ENCODE data around the gene PPM1N. TPM values are rescaled to one million over a fixed set of nuclear protein-coding genes. Genes with fewer than 3 reads are reported as not detected.

Gene PPM1N
- total and polyA plus RNA-seq, 2 of the 13 experiments (the other 11 are each of a cell fraction or from before 2014, with no cell fraction given) = 0.31 to 1.8 TPM

DNA sequence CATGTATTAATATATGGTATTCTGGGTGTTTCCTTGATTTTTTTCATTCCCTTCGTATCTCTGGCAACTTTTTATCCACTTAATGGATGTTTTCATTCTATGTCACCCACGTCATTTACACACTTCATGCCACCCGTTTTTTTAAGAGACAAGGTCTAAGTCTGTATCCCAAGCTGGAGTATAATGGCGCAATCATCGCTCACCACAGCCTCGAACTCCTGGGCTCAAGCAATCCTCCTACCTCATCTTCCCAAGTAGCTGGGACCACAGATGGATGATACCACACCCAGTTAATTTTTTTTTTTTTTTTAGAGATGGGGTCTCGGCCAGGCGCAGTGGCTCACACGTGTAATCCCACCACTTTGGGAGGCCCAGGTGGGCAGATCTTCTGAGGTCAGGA lies 5.7 kb downstream of the PPM1N start:
- in situ Hi-C loops (cut with HindIII; ENCODE audit: extremely low pct_ligation_motif_present, low pct_unique_long_range_greater_than_20kb) = no loop called here
- Histone ChIP-seq H4K20me1 (ENCODE audit: insufficient read depth, low read length) (no peaks in the 10 kb centered on the region), H3K36me3 (replicated peaks in 1 of 2; ENCODE audit: control insufficient read depth in 1 of 2, insufficient read depth in 2 of 2, low read length in 2 of 2) (no peaks in the 10 kb centered on the region), H3K9me3 (ENCODE audit: low read length) (no peaks in the 10 kb centered on the region), H3K27ac (ENCODE audit: extremely low read length, insufficient read depth, low read length) (no peak overlapping the region), H2AFZ (ENCODE audit: low read length) (no peak overlapping the region), H3K4me2 (ENCODE audit: low read depth, low read length) (no peak overlapping the region), H3K9ac (ENCODE audit: insufficient read depth, low read depth, low read length) (no peak overlapping the region), H3K4me3 (replicated peaks in 1 of 3; ENCODE audit: insufficient read depth in 1 of 3, low read depth in 2 of 3, low read length in 3 of 3) (no peak overlapping the region), H3K27me3 (ENCODE audit: control insufficient read depth in 1 of 2, insufficient read depth in 2 of 2, low read length in 2 of 2) (no peaks in the 10 kb centered on the region; a peak in 1 of 5 replicates), H3K4me1 (ENCODE audit: insufficient read depth, low read length) (peaks cover 37% of the 10 kb centered on the region), H3K79me2 (ENCODE audit: insufficient read depth, low read length) (peaks cover 12% of the 10 kb centered on the region)
- 78% methylated on average over 9 of the region's 9 CpGs for WGBS (ENCODE audit: low lambda C conversion rate)
- CTCF ChIA-PET (ENCODE audit: low intra/inter-chr PET ratio, low total read pairs) = no interaction called here
- DNase-seq (ENCODE audit: low spot score) (no peak), ATAC-seq (no peak), FAIRE-seq (no peak)
- intact Hi-C loops (cut with micrococcal nuclease; ENCODE audit: unreplicated experiment) = no loop called here
- TF ChIP-seq ZBTB42 (CRISPR knock-in tag; IDR thresholded peaks at IDR 0.05) = no peak
- no peak for TF ChIP-seq KDM5A (IDR thresholded peaks at IDR 0.05; ENCODE audit: borderline replicate concordance, low read length)
- no peak for TF ChIP-seq ZNF33B (CRISPR knock-in tag; IDR thresholded peaks at IDR 0.05)
- POLR2A ChIA-PET = no interaction called here
- no TSS peak for BruUV-seq (replicated peaks)

GRCh38 chr19:45505151-45505995 lies 7.1 kb downstream of the PPM1N start:
- intact Hi-C loops (cut with micrococcal nuclease; ENCODE audit: unreplicated experiment) (no loop called here), in situ Hi-C loops (cut with HindIII; ENCODE audit: extremely low pct_ligation_motif_present, low pct_unique_long_range_greater_than_20kb) (no loop called here)
- H3K27me3 ChIP-seq (ENCODE audit: control insufficient read depth in 1 of 2, insufficient read depth in 2 of 2, low read length in 2 of 2) = no peaks in the 10 kb centered on the region; a peak in 1 of 5 replicates
- ChIA-PET CTCF (ENCODE audit: low intra/inter-chr PET ratio, low total read pairs) (interaction anchor here (1.8 kb wide), 1 partner anchor 12 kb away, joined by 4 read pairs; no protein-coding TSS in a partner anchor), POLR2A (interaction anchor here (0.9 to 1.9 kb wide), 4 partner anchors 9 to 212 kb away, joined by 3 to 8 read pairs (median 6); no protein-coding TSS in a partner anchor)
- H3K36me3 ChIP-seq (replicated peaks in 1 of 2; ENCODE audit: control insufficient read depth in 1 of 2, insufficient read depth in 2 of 2, low read length in 2 of 2) = no peaks in the 10 kb centered on the region
- FAIRE-seq = no peak
- BruUV-seq (replicated peaks) = no TSS peak
- H3K9ac ChIP-seq (ENCODE audit: insufficient read depth, low read depth, low read length) = peak overlapping the region; percentile 94; the same call in 1 of the 2 replicates
- H3K79me2 ChIP-seq (ENCODE audit: insufficient read depth, low read length) = peaks cover 26% of the 10 kb centered on the region
- no peak for DNase-seq (ENCODE audit: low spot score)
- peak overlapping the region; percentile 92 to 100 (median 96); a peak in 5 of 6 replicates for H3K4me3 ChIP-seq (replicated peaks in 1 of 3; ENCODE audit: insufficient read depth in 1 of 3, low read depth in 2 of 3, low read length in 3 of 3)
- 9% methylated on average over 8 of the region's 8 CpGs for WGBS (ENCODE audit: low lambda C conversion rate)
- no peak for ATAC-seq
- peaks cover 35% of the 10 kb centered on the region for H3K4me1 ChIP-seq (ENCODE audit: insufficient read depth, low read length)
- H4K20me1 ChIP-seq (ENCODE audit: insufficient read depth, low read length) = 0 out of 2 replicates have a peak, but pooled peaks cover 3% of the 10 kb centered on the region
- H3K27ac ChIP-seq (ENCODE audit: extremely low read length, insufficient read depth, low read length) = peak overlapping the region; percentile 77
- H3K9me3 ChIP-seq (ENCODE audit: low read length) = no peaks in the 10 kb centered on the region
- no peak overlapping the region for H2AFZ ChIP-seq (ENCODE audit: low read length)
- H3K4me2 ChIP-seq (ENCODE audit: low read depth, low read length) = peak overlapping the region; percentile 93
- TF ChIP-seq, protein P1, sequence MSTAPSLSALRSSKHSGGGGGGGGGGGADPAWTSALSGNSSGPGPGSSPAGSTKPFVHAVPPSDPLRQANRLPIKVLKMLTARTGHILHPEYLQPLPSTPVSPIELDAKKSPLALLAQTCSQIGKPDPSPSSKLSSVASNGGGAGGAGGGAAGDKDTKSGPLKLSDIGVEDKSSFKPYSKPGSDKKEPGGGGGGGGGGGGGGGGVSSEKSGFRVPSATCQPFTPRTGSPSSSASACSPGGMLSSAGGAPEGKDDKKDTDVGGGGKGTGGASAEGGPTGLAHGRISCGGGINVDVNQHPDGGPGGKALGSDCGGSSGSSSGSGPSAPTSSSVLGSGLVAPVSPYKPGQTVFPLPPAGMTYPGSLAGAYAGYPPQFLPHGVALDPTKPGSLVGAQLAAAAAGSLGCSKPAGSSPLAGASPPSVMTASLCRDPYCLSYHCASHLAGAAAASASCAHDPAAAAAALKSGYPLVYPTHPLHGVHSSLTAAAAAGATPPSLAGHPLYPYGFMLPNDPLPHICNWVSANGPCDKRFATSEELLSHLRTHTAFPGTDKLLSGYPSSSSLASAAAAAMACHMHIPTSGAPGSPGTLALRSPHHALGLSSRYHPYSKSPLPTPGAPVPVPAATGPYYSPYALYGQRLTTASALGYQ (CRISPR knock-in tag; IDR thresholded peaks at IDR 0.05) = 0 out of 2 replicates have a peak, but pooled peaks have one; percentile 20
- TF ChIP-seq ZNF670 (CRISPR knock-in tag; IDR thresholded peaks at IDR 0.05; ENCODE audit: borderline replicate concordance) = peak; percentile 46; the same call in 1 of the 2 replicates
- TF ChIP-seq, protein P2, sequence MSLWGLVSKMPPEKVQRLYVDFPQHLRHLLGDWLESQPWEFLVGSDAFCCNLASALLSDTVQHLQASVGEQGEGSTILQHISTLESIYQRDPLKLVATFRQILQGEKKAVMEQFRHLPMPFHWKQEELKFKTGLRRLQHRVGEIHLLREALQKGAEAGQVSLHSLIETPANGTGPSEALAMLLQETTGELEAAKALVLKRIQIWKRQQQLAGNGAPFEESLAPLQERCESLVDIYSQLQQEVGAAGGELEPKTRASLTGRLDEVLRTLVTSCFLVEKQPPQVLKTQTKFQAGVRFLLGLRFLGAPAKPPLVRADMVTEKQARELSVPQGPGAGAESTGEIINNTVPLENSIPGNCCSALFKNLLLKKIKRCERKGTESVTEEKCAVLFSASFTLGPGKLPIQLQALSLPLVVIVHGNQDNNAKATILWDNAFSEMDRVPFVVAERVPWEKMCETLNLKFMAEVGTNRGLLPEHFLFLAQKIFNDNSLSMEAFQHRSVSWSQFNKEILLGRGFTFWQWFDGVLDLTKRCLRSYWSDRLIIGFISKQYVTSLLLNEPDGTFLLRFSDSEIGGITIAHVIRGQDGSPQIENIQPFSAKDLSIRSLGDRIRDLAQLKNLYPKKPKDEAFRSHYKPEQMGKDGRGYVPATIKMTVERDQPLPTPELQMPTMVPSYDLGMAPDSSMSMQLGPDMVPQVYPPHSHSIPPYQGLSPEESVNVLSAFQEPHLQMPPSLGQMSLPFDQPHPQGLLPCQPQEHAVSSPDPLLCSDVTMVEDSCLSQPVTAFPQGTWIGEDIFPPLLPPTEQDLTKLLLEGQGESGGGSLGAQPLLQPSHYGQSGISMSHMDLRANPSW (CRISPR knock-in tag; IDR thresholded peaks at IDR 0.05; ENCODE audit: borderline replicate concordance) = no peak
- TF ChIP-seq ELF3 (CRISPR knock-in tag; IDR thresholded peaks at IDR 0.05) = no peak
- TF ChIP-seq CHD2 (IDR thresholded peaks at IDR 0.05; ENCODE audit: low read depth, low read length) = no peak
- TF ChIP-seq ZBTB25 (CRISPR knock-in tag; IDR thresholded peaks at IDR 0.05) = no peak
- 0 out of 2 replicates have a peak, but pooled peaks have one; percentile 4 for TF ChIP-seq ZNF430 (CRISPR knock-in tag; IDR thresholded peaks at IDR 0.05)
